Myocyte (in vitro differentiated cells): ENCODE results near the gene STON2. TPM values are rescaled to one million over a fixed set of nuclear protein-coding genes. Genes with fewer than 3 reads are reported as not detected.

Experiments used
- DNase-seq: peaks from one replicate; pipeline ENCODE4 v3.0.0-alpha.2; 2012; ENCODE audit warnings: low read depth
- total RNA-seq: library from RNA; depleted of rRNA; stranded (reverse); fragments of >200 nt; gene quantifications from 2 replicates; pipeline ENCODE4 v1.2.3, GENCODE V29; 2014

The STON2 gene
- total RNA-seq, 1 donor from 2014 or later, result 67.4 TPM

DNA sequence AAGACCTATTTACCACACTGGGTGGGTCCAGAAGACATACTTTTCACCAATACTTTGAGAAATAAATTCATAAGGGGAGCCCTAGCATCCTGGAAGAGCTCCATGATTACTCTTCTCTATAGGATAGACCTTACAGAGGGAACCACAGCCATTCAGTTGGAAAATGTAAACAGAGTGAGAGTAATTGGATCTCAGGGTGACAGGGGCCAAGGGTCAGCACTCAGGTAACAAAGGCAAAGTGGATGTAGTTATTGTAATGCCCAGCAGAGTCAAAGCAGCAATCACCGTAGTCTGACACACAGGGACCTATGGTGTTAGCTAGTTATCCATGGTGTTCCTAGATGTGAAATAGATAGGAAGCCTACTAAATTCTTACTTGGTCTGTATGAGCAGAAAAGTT, 168.6 kb downstream of the STON2 start:
- DNase-seq, result no peak

DNA sequence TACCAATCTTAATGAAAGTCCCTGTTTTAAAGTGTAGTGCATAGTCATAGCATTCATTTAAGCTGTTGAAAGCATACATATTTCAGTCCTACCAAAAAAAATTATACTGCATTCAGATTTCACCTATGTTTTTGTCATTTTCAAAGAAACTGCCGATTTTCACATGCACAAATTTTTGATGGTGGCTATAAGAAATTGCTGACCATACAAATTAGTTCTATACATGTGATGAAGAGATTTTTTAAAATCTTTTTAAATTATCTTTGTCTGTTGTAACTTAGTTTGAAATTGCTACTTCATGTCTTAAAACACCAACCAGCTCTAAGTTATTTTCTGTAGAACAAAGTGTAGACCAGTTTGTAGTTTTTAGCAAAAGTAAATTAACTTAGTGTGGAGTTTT, 175.9 kb downstream of the STON2 start:
- no peak for DNase-seq

DNA sequence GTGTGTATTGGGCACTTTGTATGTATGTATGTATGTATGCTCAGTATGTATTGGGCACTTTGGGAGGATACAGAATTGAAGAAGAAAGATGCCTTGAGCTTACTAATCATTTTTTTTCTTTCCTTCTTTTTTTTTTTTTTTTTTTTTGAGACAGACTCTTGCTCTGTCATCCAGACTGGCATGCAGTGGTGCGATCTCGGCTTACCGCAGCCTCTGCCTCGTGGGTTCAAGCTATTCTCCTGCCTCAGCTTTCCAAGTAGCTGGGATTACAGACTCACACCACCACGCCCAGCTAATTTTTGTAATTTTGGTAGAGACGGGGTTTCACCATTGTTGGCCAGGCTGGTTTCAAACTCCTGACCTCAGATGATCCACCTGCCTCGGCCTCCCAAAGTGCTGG, 176.3 kb downstream of the STON2 start:
- peak; percentile 71 for DNase-seq

DNA sequence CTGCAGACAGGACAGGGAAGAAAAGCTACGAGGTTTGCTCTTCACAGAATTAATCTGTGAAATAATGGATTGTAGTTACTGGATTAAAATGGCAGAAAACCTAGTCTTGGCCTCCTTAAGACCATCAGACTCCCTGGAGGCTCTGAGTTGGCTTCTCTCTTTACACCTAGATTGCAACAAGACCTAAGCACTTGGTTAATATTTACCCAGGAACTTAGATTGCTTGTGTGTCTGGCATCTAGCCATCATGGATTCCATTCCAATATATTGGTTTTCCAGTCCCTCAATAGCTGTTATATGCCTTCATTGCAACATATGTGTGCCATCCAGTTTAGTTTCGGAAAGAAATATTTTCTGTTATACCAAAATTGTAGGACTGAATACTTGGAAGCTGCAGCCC, 177.4 kb downstream of the STON2 start:
- DNase-seq, result no peak

DNA sequence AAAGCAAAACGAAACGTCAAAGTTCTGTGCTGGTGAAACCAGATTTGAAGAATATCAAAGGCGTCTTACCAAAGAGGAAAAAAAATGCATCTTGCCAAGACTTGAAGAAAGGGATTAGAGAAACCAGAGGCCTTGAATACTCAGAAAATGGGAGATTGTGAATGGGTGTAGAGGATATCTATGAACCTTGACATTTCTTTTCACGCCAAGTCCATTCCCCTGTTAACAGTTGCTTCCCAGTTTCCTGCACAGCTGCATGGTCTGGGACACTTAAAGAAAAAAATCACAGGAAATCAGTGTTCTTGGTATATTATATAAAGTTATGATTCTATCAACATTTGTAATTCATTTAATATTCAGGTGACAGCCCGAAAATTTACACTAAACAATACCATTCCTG, 178.0 kb downstream of the STON2 start:
- DNase-seq, result no peak

DNA sequence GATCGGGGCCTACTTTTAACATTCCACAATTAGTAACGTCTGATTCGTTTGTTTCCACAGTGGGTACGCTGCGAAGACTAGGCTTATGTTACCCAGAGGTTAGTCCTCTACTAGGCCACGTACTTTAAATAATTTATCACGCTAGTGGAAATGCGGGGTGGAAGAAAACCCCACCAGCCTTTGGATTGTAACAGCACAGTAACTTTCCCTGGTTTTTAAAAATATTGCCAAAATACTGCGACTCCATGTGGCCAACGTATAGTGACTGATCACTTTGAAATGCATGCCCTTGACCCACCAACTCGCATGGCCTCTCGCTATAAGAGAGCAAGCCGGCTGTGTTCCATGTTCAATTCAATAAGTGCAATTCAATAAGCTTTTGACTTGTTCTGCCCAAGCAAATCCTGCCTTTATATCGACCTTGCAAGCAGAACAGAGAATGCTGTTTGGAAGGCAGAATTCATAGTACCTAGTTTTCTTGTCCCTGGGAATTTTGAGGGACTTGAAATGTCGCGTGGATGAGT, 178.5 kb downstream of the STON2 start:
- no peak for DNase-seq

DNA sequence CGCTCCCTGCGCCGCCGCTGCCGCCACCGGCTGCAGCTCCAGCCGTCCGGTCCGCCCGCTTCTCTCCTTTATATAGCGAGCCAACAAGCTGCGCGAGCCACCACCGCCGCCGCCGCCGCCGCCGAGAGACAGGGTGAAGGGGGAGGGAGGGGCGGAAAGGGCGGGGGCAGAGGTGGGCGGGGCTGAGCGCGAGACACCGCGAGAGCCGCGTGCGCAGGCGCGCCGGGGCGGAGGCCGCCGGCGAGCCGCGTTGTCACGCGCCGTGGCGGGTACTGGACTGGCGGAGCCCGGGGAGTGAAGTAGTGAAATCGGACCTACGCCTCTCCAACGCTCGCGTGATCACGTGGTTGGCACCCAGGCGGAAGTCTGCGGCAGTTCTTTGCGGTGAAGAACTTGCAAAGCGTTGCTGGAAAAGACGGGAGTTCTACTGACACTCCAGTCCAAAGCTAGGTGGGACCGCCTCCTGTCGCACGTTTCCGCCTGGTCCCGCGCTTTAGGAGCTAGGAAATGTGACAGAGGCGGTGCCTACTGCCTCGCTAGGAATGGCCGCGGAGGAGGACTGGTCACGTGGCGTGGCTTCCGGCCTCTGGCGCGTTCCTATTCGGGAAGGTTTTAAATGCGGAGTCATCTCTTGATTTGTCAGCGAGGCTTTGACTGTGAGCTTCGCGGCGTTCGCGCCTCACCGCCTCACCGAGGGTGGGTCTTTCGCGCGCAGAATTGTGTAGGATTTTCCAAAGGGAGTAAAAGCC, 179.1 kb downstream of the STON2 start, which contains the start of gene GTF2A1:
Gene GTF2A1 (minus strand): TSS at position 130 of the 749 bp plus-strand sequence. CDS start 441 bp downstream, outside the sequence.
- peak; percentile 96 for DNase-seq

DNA sequence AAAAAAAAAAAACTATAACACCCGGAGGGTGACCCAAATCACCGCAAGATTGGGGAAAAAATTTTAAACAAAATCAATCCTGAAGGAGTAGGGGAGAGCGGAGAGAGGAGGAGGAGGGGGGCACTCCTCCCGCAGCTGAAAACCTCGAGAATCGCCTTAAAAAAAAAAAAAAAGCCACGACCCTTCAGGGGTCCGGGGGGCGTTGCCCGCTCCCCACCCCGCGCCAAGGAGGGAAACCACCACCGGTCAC, 179.6 kb downstream of the STON2 start:
- no peak for DNase-seq

DNA sequence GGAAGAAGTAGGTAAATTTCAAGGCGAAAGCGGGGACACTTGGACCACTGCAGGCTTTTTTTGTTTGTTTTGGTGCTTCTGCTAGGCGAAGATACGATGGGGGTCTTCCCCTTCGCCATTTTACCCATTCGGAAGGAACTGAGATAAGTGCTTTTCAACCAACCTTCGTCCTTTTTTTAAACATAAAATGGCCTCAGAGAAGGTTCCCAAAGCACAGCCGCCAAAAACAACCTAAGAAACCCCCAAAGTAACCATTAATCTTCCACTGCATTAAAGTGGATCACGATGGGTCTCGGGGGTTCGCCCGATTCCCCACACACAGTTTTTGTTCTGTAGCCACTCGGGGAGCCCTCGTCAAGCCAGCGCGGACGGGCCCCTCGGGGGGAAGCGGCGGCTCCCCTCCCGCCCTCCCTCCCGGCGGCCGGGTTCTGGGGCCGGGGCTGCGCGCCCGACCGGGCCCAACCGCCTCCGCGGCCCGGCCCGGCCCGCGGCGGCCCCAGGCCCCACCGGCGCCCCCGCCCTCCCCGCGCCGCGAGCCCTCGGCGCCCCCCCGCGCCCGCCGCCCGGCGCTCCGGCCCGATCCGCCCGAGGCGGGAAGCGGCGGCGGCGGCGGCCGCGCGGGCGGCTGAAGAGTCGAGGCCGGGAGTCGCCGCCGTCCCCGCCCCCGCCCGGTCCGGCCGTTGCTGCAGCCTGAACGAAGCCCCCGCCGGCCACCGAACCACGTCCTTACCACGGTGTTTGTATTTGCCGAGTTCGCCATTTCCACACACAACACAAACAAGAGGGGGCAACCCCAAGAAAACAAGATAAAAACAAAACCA, 180.2 kb downstream of the STON2 start:
- DNase-seq, result peak; percentile 56

DNA sequence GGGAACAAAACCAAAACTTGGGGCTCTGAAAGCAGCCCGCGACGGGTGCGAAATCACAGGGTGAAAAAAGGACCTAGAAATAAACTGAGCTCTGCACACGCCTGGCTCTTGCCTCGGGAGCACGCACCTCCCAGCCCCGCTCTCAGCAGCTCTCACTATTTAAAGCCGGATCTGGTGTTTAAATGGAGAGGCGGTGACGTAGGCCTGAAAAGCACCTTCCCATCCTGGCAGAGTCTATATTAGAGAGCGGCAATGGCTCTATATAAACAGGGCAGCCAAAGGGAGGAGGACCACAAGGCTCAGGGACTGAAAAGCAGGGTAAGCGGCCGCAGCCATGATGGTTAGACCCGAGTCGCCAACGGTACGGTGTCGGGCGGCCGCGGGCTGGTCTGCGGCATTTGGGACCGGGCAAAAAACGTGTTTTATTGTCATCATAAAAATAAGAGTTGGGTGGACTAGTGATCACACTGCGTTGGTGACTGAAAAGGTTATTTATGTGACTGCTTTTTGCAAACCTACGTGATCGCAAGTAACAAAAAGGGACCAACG, 180.8 kb downstream of the STON2 start:
- DNase-seq, result peak; percentile 99

DNA sequence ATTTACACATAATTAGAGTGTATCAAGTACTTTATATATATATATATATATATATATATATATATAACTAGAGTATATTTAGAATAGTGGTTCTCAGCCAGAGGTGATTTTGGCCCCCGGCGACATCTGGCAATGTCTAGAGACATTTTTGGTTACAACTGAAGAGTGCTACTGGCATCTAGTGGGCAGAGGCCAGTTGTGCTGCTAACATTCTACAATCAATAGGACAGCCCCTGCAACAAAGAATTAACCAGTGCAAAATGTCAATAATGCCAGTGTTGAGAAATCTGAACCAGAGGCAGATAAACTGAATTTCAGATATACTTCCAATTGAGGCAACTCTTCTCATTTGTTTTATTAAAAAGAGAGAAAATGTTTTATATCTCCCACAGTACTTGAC, 188.3 kb downstream of the STON2 start:
- DNase-seq, result peak; percentile 39

Other genes starting within 250 kb of the STON2 start
- gene GTF2A1, start 179.4 kb downstream of the STON2 start, total RNA-seq, result 20.1 and 28.6 TPM in 2 replicates
- 52.1 and 72.5 TPM in 2 replicates for gene SEL1L, start 133.5 kb upstream of the STON2 start, total RNA-seq